ENCODE results near the gene RNF187. TPM values are rescaled to one million over a fixed set of nuclear protein-coding genes. Genes with fewer than 3 reads are reported as not detected.
A peak's percentile ranks its signal among the peaks of the same experiment; 100 is the strongest.

Gene RNF187
- total RNA-seq, 2 experiments from 2014 or later = 110 to 112 TPM

DNA sequence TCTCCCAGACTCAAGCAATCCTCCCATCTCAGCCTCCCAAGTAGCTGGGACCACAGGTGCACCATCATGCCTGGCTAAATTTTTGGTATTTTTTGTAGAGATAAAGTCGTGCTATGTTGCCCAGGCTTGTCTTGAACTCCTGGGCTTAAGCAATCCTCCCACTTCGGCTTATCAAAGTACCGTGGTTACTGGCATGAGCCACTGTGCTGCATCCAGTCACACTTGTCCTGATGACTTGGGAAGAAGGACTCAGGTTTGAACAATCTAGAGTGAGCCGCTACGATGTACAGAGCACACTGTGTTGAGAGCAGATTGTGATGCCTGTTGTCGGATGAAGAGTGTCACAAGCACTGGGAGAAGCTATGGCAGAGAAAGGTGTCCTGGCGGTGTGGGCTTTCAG is 27.2 kb downstream of the RNF187 start:
- Mint-ChIP-seq H3K27ac (no peak overlapping the region), H3K27me3 (peaks cover 3% of the 10 kb centered on the region), H3K9me3 (no peaks in the 10 kb centered on the region), H3K4me1 (ENCODE audit: low read depth) (peaks cover 5% of the 10 kb centered on the region), H3K36me3 (no peaks in the 10 kb centered on the region), H3K4me3 (no peak overlapping the region)
- no peak for DNase-seq
- POLR2A ChIA-PET = no interaction called here
- intact Hi-C loops (cut with micrococcal nuclease) = loop anchor here (2.0 kb wide), 3 partner anchors 14 to 384 kb away; no protein-coding TSS in a partner anchor
- CTCF ChIA-PET = interaction anchor here (0.9 to 3.7 kb wide), 6 partner anchors 13 to 516 kb away, joined by 3 to 30 read pairs (median 4); no protein-coding TSS in a partner anchor

DNA sequence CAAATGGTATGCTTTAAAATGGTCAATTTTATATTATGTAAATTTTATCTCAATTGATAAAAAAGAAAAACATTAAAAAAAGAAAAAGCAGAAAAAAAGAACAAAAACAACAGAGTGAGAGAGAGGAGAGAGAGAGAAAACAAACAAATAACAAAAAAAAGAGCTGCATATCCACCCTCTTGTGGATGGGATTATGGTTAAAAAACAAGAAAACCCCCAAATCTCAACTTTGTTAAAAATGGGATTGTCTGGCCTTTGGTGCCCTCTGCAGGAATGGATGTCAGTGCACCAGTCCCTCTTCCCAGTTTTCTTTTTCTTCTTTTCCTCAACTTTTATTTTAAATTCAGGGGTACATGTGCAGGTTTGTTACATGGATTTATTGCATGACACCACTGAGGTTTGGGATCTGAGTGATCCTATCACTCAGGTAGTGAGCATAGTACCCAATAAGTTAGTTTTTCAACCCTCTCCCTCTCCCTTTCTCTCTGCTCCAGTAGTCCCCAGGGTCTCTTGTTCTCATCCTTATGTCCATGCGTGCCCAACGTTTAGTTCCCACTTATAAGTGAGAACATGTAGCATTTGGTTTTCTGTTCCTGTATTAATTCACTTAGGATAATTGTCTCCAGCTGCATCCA is 28.1 kb downstream of the RNF187 start:
- POLR2A ChIA-PET = no interaction called here
- Mint-ChIP-seq H3K9me3 (no peaks in the 10 kb centered on the region), H3K4me1 (ENCODE audit: low read depth) (peaks cover 5% of the 10 kb centered on the region), H3K27me3 (peaks cover 6% of the 10 kb centered on the region), H3K4me3 (no peak overlapping the region), H3K27ac (no peak overlapping the region), H3K36me3 (no peaks in the 10 kb centered on the region)
- peak; percentile 31 for DNase-seq
- intact Hi-C loops (cut with micrococcal nuclease) = loop anchor here (1.0 to 5.0 kb wide), 5 partner anchors 15 to 513 kb away; no protein-coding TSS in a partner anchor
- CTCF ChIA-PET = interaction anchor here (0.6 to 3.7 kb wide), 9 partner anchors 14 to 516 kb away, joined by 3 to 30 read pairs (median 4); no protein-coding TSS in a partner anchor

DNA sequence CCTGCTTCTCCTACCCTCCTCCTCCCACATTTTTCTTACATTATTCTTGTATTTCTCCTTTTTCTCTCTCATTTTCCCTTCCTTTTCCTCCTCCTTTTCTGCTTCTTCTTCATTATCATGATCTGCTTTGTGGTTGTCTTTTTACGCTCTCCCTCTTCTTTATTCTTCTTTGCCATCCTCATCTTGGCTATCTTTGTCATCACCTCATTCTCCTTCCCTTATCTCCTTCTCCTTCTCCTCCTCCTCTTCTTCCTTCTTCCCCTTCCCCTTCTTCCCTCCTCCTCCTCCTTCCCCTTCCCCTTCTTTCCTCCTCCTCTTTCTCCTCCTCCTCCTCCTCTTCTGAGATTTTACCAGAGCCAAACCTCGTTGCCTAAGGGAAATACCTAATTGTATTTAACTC is 30.5 kb downstream of the RNF187 start:
- ChIA-PET POLR2A (no interaction called here), CTCF (interaction anchor here (1.0 kb wide), 1 partner anchor 17 kb away, joined by 4 read pairs; no protein-coding TSS in a partner anchor)
- Mint-ChIP-seq H3K36me3 (no peaks in the 10 kb centered on the region), H3K9me3 (no peaks in the 10 kb centered on the region), H3K27ac (no peak overlapping the region), H3K4me3 (no peak overlapping the region), H3K4me1 (ENCODE audit: low read depth) (peaks cover 4% of the 10 kb centered on the region), H3K27me3 (peaks cover 6% of the 10 kb centered on the region)
- intact Hi-C loops (cut with micrococcal nuclease) = loop anchor here (5.0 kb wide), 1 partner anchor 515 kb away; no protein-coding TSS in a partner anchor
- no peak for DNase-seq

- DNase-seq = no peak
- Mint-ChIP-seq H3K27me3 (peaks cover 39% of the 10 kb centered on the region), H3K4me1 (ENCODE audit: low read depth) (no peaks in the 10 kb centered on the region), H3K36me3 (peaks cover 3% of the 10 kb centered on the region), H3K4me3 (no peak overlapping the region), H3K9me3 (peaks cover 3% of the 10 kb centered on the region), H3K27ac (no peak overlapping the region)
- intact Hi-C loops (cut with micrococcal nuclease) = no loop called here
- POLR2A ChIA-PET = no interaction called here
- CTCF ChIA-PET = no interaction called here
These were observed 40.4 kb downstream of the RNF187 start for GRCh38 chr1:228527596-228527995.

- H3K4me1 Mint-ChIP-seq (ENCODE audit: low read depth) = no peaks in the 10 kb centered on the region
- intact Hi-C loops (cut with micrococcal nuclease) = no loop called here
- no peak overlapping the region for H3K27ac Mint-ChIP-seq
- POLR2A ChIA-PET = no interaction called here
- H3K36me3 Mint-ChIP-seq = peaks cover under 1% of the 10 kb centered on the region
- H3K4me3 Mint-ChIP-seq = no peak overlapping the region
- DNase-seq = no peak
- peaks cover under 1% of the 10 kb centered on the region for H3K9me3 Mint-ChIP-seq
- CTCF ChIA-PET = no interaction called here
- peaks cover 37% of the 10 kb centered on the region for H3K27me3 Mint-ChIP-seq
These were observed 41.4 kb downstream of the RNF187 start for GRCh38 chr1:228528612-228529011.

GRCh38 chr1:228530086-228530758 is 43.0 kb downstream of the RNF187 start:
- H3K4me1 Mint-ChIP-seq (ENCODE audit: low read depth) = no peaks in the 10 kb centered on the region
- no peak overlapping the region for H3K4me3 Mint-ChIP-seq
- H3K27ac Mint-ChIP-seq = no peak overlapping the region
- POLR2A ChIA-PET = no interaction called here
- H3K27me3 Mint-ChIP-seq = peaks cover 38% of the 10 kb centered on the region
- intact Hi-C loops (cut with micrococcal nuclease) = no loop called here
- CTCF ChIA-PET = no interaction called here
- DNase-seq = no peak
- no peaks in the 10 kb centered on the region for H3K36me3 Mint-ChIP-seq
- H3K9me3 Mint-ChIP-seq = no peaks in the 10 kb centered on the region

GRCh38 chr1:228530951-228531731 is 44.0 kb downstream of the RNF187 start:
- Mint-ChIP-seq H3K9me3 (no peaks in the 10 kb centered on the region), H3K4me1 (ENCODE audit: low read depth) (no peaks in the 10 kb centered on the region), H3K27ac (no peak overlapping the region), H3K27me3 (peaks cover 30% of the 10 kb centered on the region), H3K36me3 (no peaks in the 10 kb centered on the region), H3K4me3 (no peak overlapping the region)
- ChIA-PET CTCF (no interaction called here), POLR2A (no interaction called here)
- no peak for DNase-seq
- intact Hi-C loops (cut with micrococcal nuclease) = no loop called here

- DNase-seq = no peak
- no peaks in the 10 kb centered on the region for H3K4me1 Mint-ChIP-seq (ENCODE audit: low read depth)
- peaks cover 6% of the 10 kb centered on the region for H3K27me3 Mint-ChIP-seq
- intact Hi-C loops (cut with micrococcal nuclease) = no loop called here
- peaks cover 8% of the 10 kb centered on the region for H3K9me3 Mint-ChIP-seq
- POLR2A ChIA-PET = no interaction called here
- no peaks in the 10 kb centered on the region for H3K36me3 Mint-ChIP-seq
- no peak overlapping the region for H3K4me3 Mint-ChIP-seq
- H3K27ac Mint-ChIP-seq = no peak overlapping the region
- CTCF ChIA-PET = no interaction called here
These were observed 51.6 kb downstream of the RNF187 start for GRCh38 chr1:228538831-228539230.

GRCh38 chr1:228540161-228540917 is 53.2 kb downstream of the RNF187 start:
- Mint-ChIP-seq H3K36me3 (no peaks in the 10 kb centered on the region), H3K27me3 (peaks cover 5% of the 10 kb centered on the region), H3K4me1 (ENCODE audit: low read depth) (no peaks in the 10 kb centered on the region), H3K27ac (no peak overlapping the region), H3K9me3 (peaks cover 8% of the 10 kb centered on the region), H3K4me3 (no peak overlapping the region)
- ChIA-PET CTCF (no interaction called here), POLR2A (no interaction called here)
- intact Hi-C loops (cut with micrococcal nuclease) = no loop called here
- DNase-seq = no peak

DNA sequence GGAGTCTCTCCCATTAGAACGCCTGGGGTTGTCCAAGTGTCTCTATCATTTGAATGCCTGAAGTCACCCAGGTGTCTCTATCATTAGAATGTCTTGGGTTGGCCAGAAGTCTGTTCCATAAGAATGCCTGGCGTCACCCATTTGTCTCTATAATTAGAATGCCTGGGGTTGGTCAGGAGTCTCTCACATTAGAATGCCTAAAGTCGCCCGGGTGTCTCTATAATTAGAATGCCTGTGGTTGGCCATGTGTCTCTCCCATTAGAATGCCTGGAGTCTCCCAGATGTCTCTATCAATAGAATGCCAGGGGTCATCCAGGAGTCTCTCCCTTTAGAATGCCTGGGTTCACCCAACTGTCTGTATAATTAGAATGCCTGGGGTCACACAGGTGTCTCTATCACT is 54.5 kb downstream of the RNF187 start:
- intact Hi-C loops (cut with micrococcal nuclease) = no loop called here
- Mint-ChIP-seq H3K27ac (no peak overlapping the region), H3K36me3 (no peaks in the 10 kb centered on the region), H3K27me3 (peaks cover 5% of the 10 kb centered on the region), H3K9me3 (peaks cover 4% of the 10 kb centered on the region), H3K4me3 (no peak overlapping the region), H3K4me1 (ENCODE audit: low read depth) (no peaks in the 10 kb centered on the region)
- ChIA-PET POLR2A (no interaction called here), CTCF (no interaction called here)
- DNase-seq = no peak

DNA sequence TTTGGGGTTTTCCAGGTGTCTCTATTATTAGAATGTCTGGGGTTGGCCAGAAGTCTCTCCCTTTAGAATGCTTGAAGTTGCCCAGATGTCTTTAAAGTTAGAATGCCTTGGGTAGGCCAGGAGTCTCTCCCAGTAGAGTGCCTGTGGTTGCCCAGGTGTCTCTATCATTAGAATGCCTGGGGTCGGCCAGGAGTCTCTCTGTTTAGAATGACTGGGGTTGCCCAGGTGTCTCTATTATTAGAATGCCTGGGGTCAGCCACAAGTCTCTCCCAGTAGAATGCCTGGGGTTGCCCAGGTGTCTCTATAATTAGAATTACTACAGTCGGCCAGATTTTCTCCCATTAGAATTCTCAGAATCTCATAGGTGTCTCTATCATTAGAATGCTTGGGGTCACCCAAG is 55.2 kb downstream of the RNF187 start:
- Mint-ChIP-seq H3K4me3 (no peak overlapping the region), H3K27ac (no peak overlapping the region), H3K4me1 (ENCODE audit: low read depth) (no peaks in the 10 kb centered on the region), H3K36me3 (no peaks in the 10 kb centered on the region), H3K27me3 (peaks cover 4% of the 10 kb centered on the region), H3K9me3 (no peaks in the 10 kb centered on the region)
- CTCF ChIA-PET = no interaction called here
- intact Hi-C loops (cut with micrococcal nuclease) = no loop called here
- POLR2A ChIA-PET = no interaction called here
- DNase-seq = no peak

GRCh38 chr1:228542981-228543380 is 55.8 kb downstream of the RNF187 start:
- H3K9me3 Mint-ChIP-seq = no peaks in the 10 kb centered on the region
- no peak overlapping the region for H3K4me3 Mint-ChIP-seq
- intact Hi-C loops (cut with micrococcal nuclease) = no loop called here
- H3K27ac Mint-ChIP-seq = no peak overlapping the region
- ChIA-PET CTCF (no interaction called here), POLR2A (no interaction called here)
- peaks cover 4% of the 10 kb centered on the region for H3K27me3 Mint-ChIP-seq
- no peaks in the 10 kb centered on the region for H3K4me1 Mint-ChIP-seq (ENCODE audit: low read depth)
- DNase-seq = no peak
- H3K36me3 Mint-ChIP-seq = no peaks in the 10 kb centered on the region
